Uterus (tissue), 4 donors: ENCODE measurements around the gene CHST12. TPM values are rescaled to one million over a fixed set of nuclear protein-coding genes. Genes with fewer than 3 reads are reported as not detected.

ENCODE experiments used
- DNase-seq, 2 donors: peaks; one replicate each; pipeline ENCODE4 v3.0.0-alpha.2; 2019 to 2020
- H3K27ac ChIP-seq, 2 donors: fragments of 200-600 bp; sonication (generic); 1 replicate in 1 of 2; 2 replicates in 1 of 2; pipeline ENCODE4 v1.5.1; 2016 to 2018
- H3K27me3 ChIP-seq, 2 donors: fragments of 200-600 bp; sonication (generic); one replicate each; pipeline ENCODE4 v1.5.1; 2018 to 2019; ENCODE audit warnings: control low read depth in 1 of 2
- H3K36me3 ChIP-seq, 2 donors: fragments of 200-600 bp; sonication (generic); one replicate each; pipeline ENCODE4 v1.5.1; 2019; ENCODE audit warnings: control low read depth in 1 of 2
- H3K4me1 ChIP-seq, 2 donors: fragments of 200-600 bp; sonication (generic); one replicate each; pipeline ENCODE4 v1.5.1; 2018 to 2019; ENCODE audit warnings: control low read depth in 1 of 2
- H3K4me3 ChIP-seq, 2 donors: fragments of 200-600 bp; sonication (generic); 1 replicate in 1 of 2; 2 replicates in 1 of 2; pipeline ENCODE4 v1.5.1; 2018 to 2019; ENCODE audit warnings: mild to moderate bottlenecking in 1 of 2
- H3K9me3 ChIP-seq, 2 donors: fragments of 200-600 bp; sonication (generic); one replicate each; pipeline ENCODE4 v1.5.1; 2019; ENCODE audit warnings: control low read depth in 1 of 2
- POLR2A ChIP-seq, 2 donors: fragments of 450-650 bp; IDR thresholded peaks; one replicate each; pipeline ENCODE4 v1.6.1; 2016; ENCODE audit warnings: antibody characterized with exemption in 2 of 2, mild to moderate bottlenecking in 1 of 2, moderate library complexity in 1 of 2
- intact Hi-C: fragments of 100-400 bp; cut with DNase I; formaldehyde crosslinking; loops from one replicate; pipeline ENCODE4 v1.15.1; 2023; ENCODE audit warnings: low total_unique reads
- total RNA-seq, 4 donors: library from RNA; depleted of rRNA in 3 of 4; stranded (reverse); fragments of >200 nt in 3 of 4; gene quantifications; one replicate each; pipeline versions ENCODE4 v1.1.0 to v1.2.4, GENCODE V29; 2014 to 2023
- TF ChIP-seq, protein P1 (sequence below), 4 experiments: fragments of 200-600 bp in 2 of 4; fragments of 450-650 bp in 2 of 4; sonication (generic) in 2 of 4; IDR thresholded peaks; one replicate each; pipeline ENCODE4 v1.5.1; 2016 to 2019; ENCODE audit warnings: antibody characterized with exemption in 4 of 4, mild to moderate bottlenecking in 2 of 4, moderate library complexity in 1 of 4
- donor health status: DM: yes; HTN: yes; CAD: no.

CHST12 gene
- total RNA-seq, 4 donors from 2014 or later, result 5.6 to 30.5 (median 8.3) TPM

DNA sequence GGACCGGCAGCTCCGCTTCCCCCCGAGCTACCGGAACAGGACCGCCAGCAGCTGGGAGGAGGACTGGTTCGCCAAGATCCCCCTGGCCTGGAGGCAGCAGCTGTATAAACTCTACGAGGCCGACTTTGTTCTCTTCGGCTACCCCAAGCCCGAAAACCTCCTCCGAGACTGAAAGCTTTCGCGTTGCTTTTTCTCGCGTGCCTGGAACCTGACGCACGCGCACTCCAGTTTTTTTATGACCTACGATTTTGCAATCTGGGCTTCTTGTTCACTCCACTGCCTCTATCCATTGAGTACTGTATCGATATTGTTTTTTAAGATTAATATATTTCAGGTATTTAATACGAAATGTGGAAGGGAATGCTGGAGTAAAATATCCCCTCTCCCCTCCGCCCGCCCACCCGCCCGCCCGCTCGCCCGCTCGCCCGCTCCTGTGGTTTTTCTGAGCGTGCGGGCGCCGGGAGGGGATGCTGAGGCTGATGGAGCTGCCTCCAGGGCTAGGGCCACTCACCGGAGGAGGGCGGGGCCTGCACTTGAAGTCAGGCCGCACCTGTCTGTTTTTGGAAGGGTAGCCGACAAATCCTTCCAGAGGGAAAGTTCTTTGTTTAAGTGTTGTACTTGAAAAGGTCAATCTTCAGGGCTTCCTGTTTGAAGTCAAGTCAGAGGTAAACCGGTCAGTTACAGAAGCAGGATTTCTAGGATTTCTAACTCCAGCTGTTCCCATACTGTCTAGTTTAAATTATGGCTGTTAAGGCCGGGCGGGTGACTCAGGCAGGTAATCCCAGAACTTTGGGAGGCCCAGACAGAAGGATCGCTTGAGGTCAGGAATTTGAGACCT lies 30.5 kb downstream of the CHST12 start:
- intact Hi-C loops, result no loop called here
- Histone ChIP-seq H3K27ac (no peak overlapping the region), H3K27me3 (no peaks in the 10 kb centered on the region), H3K4me1 (no peaks in the 10 kb centered on the region), H3K9me3 (no peaks in the 10 kb centered on the region), H3K36me3 (no peaks in the 10 kb centered on the region), H3K4me3 (no peak overlapping the region)
- no peak for TF ChIP-seq POLR2A (IDR thresholded peaks at IDR 0.05)
- TF ChIP-seq, protein P1, sequence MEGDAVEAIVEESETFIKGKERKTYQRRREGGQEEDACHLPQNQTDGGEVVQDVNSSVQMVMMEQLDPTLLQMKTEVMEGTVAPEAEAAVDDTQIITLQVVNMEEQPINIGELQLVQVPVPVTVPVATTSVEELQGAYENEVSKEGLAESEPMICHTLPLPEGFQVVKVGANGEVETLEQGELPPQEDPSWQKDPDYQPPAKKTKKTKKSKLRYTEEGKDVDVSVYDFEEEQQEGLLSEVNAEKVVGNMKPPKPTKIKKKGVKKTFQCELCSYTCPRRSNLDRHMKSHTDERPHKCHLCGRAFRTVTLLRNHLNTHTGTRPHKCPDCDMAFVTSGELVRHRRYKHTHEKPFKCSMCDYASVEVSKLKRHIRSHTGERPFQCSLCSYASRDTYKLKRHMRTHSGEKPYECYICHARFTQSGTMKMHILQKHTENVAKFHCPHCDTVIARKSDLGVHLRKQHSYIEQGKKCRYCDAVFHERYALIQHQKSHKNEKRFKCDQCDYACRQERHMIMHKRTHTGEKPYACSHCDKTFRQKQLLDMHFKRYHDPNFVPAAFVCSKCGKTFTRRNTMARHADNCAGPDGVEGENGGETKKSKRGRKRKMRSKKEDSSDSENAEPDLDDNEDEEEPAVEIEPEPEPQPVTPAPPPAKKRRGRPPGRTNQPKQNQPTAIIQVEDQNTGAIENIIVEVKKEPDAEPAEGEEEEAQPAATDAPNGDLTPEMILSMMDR (IDR thresholded peaks at IDR 0.05), result no peak
- no peak for DNase-seq

DNA sequence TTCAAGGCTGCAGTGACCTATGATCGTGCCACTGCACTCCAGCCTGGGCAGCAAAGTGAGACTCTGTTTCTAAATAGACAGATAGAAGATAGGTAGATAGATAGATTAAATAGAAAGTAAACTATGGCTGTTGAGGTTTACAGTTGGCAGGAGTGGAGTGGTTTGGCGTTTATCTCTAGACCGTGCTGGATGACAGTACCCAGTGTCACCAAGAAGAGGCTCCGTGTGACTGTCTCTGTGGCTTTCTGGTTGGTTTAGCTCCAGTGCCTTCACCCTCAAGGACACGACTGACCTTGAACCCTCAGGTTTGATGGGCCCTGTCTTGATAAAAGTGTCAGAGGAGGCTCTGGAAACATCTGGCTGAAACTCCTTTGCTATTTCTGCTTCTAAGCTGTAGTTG lies 31.7 kb downstream of the CHST12 start:
- Histone ChIP-seq H3K27me3 (no peaks in the 10 kb centered on the region), H3K4me1 (no peaks in the 10 kb centered on the region), H3K27ac (no peak overlapping the region), H3K4me3 (no peak overlapping the region), H3K36me3 (no peaks in the 10 kb centered on the region), H3K9me3 (no peaks in the 10 kb centered on the region)
- TF ChIP-seq POLR2A (IDR thresholded peaks at IDR 0.05), result no peak
- TF ChIP-seq, protein P1 (IDR thresholded peaks at IDR 0.05), result no peak
- intact Hi-C loops, result no loop called here
- DNase-seq, result no peak

DNA sequence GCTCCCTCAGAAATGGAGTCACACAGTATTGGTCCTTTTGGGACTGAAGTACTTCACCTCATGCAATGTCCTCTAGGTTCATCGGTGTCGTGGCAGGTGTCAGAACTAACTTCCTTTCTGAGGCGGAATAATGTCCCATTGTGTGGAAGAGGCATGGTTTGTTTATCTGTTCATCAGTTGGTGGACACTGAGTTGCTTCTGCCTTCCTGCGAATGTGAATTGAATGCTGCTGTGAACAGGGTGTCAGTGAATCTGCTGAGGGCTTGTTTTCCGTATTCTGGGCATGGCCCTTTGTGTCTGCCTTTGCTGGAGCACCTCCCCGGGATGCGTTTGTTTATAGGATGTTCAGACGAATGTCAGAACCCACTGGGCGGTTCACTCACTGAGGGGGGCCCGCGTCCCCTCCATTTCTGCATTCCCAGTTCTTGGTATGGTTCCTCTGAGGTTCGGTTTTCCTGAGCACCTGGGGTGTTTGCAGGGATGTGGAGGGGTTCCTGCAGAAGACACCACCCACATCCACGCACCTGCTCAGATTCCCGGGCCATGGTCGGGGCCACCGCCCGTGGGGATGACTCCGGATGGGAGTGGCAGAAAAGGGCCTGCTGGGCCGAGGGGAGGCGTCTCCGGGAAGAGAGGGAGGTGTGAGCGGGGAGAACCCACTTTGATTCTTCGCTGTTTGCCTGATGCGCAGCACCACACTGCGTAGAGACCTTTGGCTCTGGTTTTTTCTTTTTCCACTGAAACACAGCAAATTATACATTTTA lies 33.1 kb downstream of the CHST12 start:
- Histone ChIP-seq H3K27ac (no peak overlapping the region), H3K36me3 (no peaks in the 10 kb centered on the region), H3K4me3 (no peak overlapping the region), H3K4me1 (no peaks in the 10 kb centered on the region), H3K27me3 (no peaks in the 10 kb centered on the region), H3K9me3 (no peaks in the 10 kb centered on the region)
- intact Hi-C loops, result no loop called here
- no peak for TF ChIP-seq POLR2A (IDR thresholded peaks at IDR 0.05)
- TF ChIP-seq, protein P1 (IDR thresholded peaks at IDR 0.05), result no peak
- no peak for DNase-seq

DNA sequence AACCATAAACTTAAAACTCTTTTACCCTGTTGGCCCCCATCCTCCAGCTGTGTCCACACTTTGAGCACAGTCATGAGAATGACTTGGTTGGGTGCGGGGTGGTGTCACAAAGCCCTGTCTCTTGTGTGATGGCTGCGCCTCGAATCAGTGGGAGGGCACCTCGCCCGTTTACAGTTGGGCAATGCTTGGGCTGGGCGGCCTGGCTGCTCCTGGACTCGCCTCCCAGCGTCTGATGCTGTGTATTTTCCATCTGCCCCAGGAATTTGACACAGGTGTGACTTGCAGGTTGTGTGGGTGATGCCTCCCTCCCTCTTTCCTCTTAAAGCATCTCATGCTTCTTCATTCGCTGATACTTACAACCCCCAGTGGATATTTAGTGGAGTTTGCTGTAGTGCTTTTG lies 33.7 kb downstream of the CHST12 start:
- no peak overlapping the region for H3K27ac ChIP-seq
- H3K27me3 ChIP-seq, result no peaks in the 10 kb centered on the region
- DNase-seq, result no peak
- TF ChIP-seq, protein P1 (IDR thresholded peaks at IDR 0.05), result no peak
- TF ChIP-seq POLR2A (IDR thresholded peaks at IDR 0.05), result no peak
- H3K9me3 ChIP-seq, result no peaks in the 10 kb centered on the region
- no peaks in the 10 kb centered on the region for H3K36me3 ChIP-seq
- intact Hi-C loops, result no loop called here
- H3K4me3 ChIP-seq, result no peak overlapping the region
- no peaks in the 10 kb centered on the region for H3K4me1 ChIP-seq

DNA sequence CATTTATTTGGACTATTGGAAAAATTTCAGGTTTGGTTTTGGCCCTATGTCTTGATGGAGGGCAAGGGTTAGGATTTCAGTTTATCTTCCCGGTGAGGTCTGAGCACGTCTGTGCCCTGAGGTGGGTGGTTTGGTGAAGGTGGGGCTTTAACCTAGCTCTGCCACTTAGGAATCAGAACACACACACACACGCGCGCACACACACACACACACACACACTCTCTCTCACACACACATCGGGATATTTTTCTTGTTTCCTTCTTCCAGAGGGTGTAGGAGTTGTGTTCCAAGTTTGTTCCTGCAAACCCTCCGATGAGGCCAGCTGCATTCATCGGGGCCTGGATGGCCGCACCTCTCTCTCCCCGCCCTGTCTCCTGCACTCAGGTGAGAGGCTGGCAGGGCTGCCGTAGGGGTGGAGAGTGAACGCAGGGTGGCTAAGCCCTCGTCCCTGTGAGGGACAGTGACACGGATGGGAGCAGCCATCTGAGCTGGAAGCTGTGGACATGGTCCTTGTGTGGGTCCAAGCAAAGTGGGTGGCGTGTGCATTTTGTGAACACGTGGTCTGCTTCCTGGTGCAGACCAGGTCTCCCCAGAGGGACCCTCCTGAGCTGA lies 34.2 kb downstream of the CHST12 start:
- H3K36me3 ChIP-seq, result no peaks in the 10 kb centered on the region
- H3K4me3 ChIP-seq, result no peak overlapping the region
- H3K9me3 ChIP-seq, result no peaks in the 10 kb centered on the region
- intact Hi-C loops, result no loop called here
- no peak for DNase-seq
- H3K4me1 ChIP-seq, result no peaks in the 10 kb centered on the region
- no peak overlapping the region for H3K27ac ChIP-seq
- no peaks in the 10 kb centered on the region for H3K27me3 ChIP-seq
- no peak for TF ChIP-seq POLR2A (IDR thresholded peaks at IDR 0.05)
- TF ChIP-seq, protein P1 (IDR thresholded peaks at IDR 0.05), result no peak
